Measurements from ENCODE around the gene SVOP. TPM values are rescaled to one million over a fixed set of nuclear protein-coding genes. Genes with fewer than 3 reads are reported as not detected.

SVOP gene
- total and polyA plus RNA-seq, 2 experiments from 2014 or later: 0.10 TPM; not detected in 1

- TF ChIP-seq, protein P1, sequence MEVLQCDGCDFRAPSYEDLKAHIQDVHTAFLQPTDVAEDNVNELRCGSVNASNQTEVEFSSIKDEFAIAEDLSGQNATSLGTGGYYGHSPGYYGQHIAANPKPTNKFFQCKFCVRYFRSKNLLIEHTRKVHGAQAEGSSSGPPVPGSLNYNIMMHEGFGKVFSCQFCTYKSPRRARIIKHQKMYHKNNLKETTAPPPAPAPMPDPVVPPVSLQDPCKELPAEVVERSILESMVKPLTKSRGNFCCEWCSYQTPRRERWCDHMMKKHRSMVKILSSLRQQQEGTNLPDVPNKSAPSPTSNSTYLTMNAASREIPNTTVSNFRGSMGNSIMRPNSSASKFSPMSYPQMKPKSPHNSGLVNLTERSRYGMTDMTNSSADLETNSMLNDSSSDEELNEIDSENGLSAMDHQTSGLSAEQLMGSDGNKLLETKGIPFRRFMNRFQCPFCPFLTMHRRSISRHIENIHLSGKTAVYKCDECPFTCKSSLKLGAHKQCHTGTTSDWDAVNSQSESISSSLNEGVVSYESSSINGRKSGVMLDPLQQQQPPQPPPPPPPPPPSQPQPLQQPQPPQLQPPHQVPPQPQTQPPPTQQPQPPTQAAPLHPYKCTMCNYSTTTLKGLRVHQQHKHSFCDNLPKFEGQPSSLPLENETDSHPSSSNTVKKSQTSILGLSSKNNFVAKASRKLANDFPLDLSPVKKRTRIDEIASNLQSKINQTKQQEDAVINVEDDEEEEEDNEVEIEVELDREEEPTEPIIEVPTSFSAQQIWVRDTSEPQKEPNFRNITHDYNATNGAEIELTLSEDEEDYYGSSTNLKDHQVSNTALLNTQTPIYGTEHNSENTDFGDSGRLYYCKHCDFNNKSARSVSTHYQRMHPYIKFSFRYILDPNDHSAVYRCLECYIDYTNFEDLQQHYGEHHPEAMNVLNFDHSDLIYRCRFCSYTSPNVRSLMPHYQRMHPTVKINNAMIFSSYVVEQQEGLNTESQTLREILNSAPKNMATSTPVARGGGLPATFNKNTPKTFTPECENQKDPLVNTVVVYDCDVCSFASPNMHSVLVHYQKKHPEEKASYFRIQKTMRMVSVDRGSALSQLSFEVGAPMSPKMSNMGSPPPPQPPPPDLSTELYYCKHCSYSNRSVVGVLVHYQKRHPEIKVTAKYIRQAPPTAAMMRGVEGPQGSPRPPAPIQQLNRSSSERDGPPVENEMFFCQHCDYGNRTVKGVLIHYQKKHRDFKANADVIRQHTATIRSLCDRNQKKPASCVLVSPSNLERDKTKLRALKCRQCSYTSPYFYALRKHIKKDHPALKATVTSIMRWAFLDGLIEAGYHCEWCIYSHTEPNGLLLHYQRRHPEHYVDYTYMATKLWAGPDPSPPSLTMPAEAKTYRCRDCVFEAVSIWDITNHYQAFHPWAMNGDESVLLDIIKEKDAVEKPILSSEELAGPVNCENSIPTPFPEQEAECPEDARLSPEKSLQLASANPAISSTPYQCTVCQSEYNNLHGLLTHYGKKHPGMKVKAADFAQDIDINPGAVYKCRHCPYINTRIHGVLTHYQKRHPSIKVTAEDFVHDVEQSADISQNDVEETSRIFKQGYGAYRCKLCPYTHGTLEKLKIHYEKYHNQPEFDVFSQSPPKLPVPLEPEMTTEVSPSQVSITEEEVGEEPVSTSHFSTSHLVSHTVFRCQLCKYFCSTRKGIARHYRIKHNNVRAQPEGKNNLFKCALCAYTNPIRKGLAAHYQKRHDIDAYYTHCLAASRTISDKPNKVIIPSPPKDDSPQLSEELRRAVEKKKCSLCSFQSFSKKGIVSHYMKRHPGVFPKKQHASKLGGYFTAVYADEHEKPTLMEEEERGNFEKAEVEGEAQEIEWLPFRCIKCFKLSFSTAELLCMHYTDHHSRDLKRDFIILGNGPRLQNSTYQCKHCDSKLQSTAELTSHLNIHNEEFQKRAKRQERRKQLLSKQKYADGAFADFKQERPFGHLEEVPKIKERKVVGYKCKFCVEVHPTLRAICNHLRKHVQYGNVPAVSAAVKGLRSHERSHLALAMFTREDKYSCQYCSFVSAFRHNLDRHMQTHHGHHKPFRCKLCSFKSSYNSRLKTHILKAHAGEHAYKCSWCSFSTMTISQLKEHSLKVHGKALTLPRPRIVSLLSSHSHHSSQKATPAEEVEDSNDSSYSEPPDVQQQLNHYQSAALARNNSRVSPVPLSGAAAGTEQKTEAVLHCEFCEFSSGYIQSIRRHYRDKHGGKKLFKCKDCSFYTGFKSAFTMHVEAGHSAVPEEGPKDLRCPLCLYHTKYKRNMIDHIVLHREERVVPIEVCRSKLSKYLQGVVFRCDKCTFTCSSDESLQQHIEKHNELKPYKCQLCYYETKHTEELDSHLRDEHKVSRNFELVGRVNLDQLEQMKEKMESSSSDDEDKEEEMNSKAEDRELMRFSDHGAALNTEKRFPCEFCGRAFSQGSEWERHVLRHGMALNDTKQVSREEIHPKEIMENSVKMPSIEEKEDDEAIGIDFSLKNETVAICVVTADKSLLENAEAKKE (CRISPR knock-in tag; IDR thresholded peaks at IDR 0.05): no peak
- TF ChIP-seq CREB1 (CRISPR knock-in tag; IDR thresholded peaks at IDR 0.05; ENCODE audit: low read depth) (no peak), POLR2AphosphoS5 (IDR thresholded peaks at IDR 0.05; ENCODE audit: low read depth) (no peak), ZNF114 (CRISPR knock-in tag; IDR thresholded peaks at IDR 0.05) (no peak), JUNB (IDR thresholded peaks at IDR 0.05; ENCODE audit: unreplicated experiment) (no peak), EZH2 (IDR thresholded peaks at IDR 0.05; ENCODE audit: low read depth, unreplicated experiment) (no peak)
- TF ChIP-seq, protein P2, sequence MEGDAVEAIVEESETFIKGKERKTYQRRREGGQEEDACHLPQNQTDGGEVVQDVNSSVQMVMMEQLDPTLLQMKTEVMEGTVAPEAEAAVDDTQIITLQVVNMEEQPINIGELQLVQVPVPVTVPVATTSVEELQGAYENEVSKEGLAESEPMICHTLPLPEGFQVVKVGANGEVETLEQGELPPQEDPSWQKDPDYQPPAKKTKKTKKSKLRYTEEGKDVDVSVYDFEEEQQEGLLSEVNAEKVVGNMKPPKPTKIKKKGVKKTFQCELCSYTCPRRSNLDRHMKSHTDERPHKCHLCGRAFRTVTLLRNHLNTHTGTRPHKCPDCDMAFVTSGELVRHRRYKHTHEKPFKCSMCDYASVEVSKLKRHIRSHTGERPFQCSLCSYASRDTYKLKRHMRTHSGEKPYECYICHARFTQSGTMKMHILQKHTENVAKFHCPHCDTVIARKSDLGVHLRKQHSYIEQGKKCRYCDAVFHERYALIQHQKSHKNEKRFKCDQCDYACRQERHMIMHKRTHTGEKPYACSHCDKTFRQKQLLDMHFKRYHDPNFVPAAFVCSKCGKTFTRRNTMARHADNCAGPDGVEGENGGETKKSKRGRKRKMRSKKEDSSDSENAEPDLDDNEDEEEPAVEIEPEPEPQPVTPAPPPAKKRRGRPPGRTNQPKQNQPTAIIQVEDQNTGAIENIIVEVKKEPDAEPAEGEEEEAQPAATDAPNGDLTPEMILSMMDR (conservative IDR thresholded peaks at IDR 0.05; ENCODE audit: low read depth in 2 of 2): no peak
- TF ChIP-seq, protein P3, sequence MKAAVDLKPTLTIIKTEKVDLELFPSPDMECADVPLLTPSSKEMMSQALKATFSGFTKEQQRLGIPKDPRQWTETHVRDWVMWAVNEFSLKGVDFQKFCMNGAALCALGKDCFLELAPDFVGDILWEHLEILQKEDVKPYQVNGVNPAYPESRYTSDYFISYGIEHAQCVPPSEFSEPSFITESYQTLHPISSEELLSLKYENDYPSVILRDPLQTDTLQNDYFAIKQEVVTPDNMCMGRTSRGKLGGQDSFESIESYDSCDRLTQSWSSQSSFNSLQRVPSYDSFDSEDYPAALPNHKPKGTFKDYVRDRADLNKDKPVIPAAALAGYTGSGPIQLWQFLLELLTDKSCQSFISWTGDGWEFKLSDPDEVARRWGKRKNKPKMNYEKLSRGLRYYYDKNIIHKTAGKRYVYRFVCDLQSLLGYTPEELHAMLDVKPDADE (IDR thresholded peaks at IDR 0.05): no peak
These were observed 2.6 kb downstream of the SVOP start (continued) for GRCh38 chr12:109018296-109018695.

All from GM23338 (cell line).